HG02884 (cell line): ENCODE results near the gene DTNA.
"Not testable (repeated sequence)": the region's sequence is repeated elsewhere in the genome, so short reads cannot be mapped to it uniquely, and the experiment has no call there.

Experiments used
- ATAC-seq: cut with Tn5 transposase; IDR thresholded peaks from one replicate; pipeline ENCODE4 v1.9.1; 2021; ENCODE audit warnings: mild to moderate bottlenecking, moderate library complexity; ENCODE audit not compliant: unreplicated experiment

DTNA gene

GRCh38 chr18:34709750-34710441, at the start of gene DTNA:
Gene DTNA (plus strand): TSS chr18:34710298. CDS start chr18:34755977, 45,679 bp downstream.
- no peak for ATAC-seq

DNA sequence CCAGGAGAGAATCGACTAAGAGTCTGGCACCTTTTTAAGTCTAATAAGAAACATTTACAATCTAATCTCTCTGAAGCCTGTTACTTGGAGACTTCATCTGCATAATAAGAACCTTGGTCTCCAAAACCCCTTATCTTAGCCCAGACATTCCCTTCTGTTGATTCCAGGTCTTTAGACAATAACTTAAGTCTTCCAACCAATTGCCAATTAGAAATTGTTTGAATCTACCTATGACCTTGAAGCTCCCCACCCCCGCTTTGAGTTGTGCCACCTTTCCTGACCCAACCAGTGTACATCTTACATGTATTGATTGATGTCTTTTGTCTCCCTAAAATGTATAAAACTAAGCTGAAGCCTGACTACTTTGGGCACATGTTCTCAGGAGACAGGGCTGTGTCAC, 49.5 kb upstream of the DTNA start:
- no peak for ATAC-seq

GRCh38 chr18:34661464-34662087, 48.5 kb upstream of the DTNA start:
- peak; percentile 86 for ATAC-seq

GRCh38 chr18:34676816-34677574, 33.1 kb upstream of the DTNA start:
- ATAC-seq = no peak

GRCh38 chr18:34689750-34690149, 20.3 kb upstream of the DTNA start:
- ATAC-seq = not testable (repeated sequence)

GRCh38 chr18:34691614-34692013, 18.5 kb upstream of the DTNA start:
- ATAC-seq = no peak

GRCh38 chr18:34694591-34695165, 15.4 kb upstream of the DTNA start:
- ATAC-seq = no peak

GRCh38 chr18:34695310-34695709, 14.8 kb upstream of the DTNA start:
- no peak for ATAC-seq

DNA sequence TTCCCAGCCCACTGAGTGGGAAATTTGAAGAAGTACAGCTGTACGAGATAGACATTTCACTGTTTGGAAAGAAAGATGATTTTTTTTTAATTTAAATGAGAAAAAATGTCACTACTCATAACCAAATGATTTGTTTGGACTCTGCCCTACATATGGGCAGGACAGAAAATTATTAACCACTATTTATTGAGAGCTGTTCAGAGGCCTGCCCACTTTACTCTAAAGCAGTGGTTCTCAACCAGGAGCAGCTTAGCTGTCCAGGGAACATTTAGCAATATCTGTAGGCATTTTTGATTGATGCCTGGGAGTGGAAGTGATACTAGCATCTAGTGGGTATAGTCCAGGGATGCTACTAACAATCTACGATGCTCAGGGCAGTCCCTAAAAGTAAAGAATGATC, 13.4 kb upstream of the DTNA start:
- no peak for ATAC-seq

DNA sequence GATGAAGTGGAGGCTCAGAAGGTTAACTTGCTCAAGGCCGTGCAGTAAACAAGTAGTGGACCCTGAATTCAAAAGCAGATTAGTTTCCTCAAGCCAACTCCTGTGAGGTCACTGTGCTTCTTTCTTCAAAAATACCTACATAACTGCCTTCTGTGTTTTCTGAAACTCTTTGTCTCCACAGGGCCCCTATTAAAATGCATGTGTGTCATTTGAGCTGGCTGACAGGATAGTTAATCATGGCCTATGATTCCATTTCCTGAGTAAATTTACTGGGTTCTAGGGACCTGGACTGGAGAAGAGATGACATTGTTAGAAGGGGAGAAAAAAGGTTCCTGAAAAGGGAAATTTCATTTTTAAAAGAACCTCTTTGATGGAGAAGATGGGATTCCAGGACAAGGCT, 12.9 kb upstream of the DTNA start:
- no peak for ATAC-seq

GRCh38 chr18:34697891-34698290, 12.2 kb upstream of the DTNA start:
- no peak for ATAC-seq

GRCh38 chr18:34701911-34702310, 8.2 kb upstream of the DTNA start:
- no peak for ATAC-seq

- ATAC-seq = no peak
These were observed 7.3 kb upstream of the DTNA start for GRCh38 chr18:34702814-34703213.

DNA sequence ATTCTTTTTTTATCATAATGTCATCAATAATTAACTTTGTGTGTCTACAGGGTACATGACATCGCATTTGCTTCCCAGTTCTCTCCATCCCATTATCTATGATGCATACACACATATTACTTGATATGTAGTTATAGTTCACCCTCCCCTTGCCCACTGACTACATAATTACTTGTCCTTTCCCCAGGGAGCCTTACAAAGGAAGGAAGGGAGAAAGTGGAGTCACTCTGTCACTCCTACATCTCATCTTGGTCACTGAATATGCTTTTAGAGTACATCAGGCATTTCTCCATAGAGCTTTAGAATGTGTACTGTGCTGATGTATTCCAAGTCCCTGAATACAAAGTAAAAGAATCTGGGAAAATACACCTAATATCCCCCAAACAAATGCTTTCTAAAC, 6.0 kb upstream of the DTNA start:
- ATAC-seq = no peak

DNA sequence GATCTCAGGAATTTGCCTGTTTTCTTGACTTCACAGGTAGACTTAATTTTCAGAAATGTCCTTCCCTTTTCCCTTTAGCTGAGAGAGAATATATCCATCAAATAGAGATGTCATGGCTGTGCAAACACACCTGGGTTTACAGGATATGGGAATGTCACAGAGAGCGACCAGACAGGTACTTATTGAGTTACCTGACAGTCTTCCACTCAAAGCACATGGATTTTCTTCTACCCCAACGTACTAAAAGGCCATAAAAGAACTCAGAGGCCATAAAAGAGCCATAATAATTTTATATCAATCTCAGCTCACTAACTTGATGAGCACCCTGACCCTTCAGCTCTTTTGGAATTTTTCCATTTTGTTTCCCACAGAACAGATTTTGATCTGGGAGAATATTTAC, 5.3 kb upstream of the DTNA start:
- no peak for ATAC-seq

DNA sequence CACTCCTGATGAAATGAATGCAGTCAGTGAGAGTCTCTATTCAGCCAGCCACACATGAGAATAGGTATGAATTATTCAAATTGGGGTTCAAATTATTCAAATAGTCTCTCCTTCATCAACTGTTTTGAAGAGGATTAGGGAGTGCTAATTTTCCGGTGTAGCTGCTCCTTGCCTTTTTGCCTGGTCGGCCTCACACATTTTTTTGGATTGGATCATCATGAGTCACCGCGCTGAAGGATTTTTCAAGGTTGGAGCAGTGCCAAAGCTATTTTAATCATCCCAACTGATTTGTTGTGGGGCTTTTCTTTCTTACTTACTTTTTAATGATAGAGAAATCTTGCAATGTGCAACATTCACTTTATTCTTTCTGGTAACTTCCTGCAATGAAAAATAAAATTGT, 2.4 kb upstream of the DTNA start:
- ATAC-seq = no peak

DNA sequence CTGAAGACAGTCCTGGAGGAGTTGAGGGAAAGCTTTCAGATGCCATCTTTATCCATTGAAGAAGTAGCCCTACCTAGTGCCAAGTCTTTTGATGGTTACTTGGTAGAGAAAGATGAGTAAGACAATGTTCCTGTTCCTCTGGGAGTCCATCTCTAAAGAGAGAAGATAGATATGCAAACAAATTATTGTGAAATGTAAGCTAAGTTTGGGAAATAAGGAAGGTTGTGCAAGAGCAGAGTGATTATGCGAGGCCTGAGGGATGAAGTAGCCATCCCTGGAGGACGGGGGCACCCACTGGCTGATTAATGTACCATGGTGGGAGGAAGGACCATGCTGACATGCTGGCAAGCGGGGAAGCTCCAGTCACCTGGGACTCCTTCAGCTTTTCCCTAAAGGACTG, 994 bp upstream of the DTNA start:
- ATAC-seq = no peak

GRCh38 chr18:34710458-34710914, 388 bp downstream of the DTNA start:
- no peak for ATAC-seq

DNA sequence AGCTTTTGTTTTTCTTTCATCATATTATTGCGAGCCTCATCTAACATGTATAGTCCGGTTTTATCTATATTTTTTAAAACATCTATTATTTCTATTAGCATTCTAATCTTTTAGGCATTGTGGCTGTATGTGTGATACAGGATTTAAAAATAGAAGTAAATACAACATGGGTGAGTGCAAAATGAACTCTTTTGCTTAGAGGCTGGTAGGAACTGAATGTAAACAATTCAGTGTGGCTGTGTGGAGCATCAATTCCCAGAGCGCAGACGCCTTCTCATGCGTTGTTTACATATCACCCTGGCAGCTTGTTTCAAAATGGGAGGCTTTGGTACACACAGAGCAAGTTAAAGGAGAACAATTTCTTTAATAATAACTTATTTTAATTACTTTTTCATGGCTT, 836 bp downstream of the DTNA start:
- ATAC-seq = no peak

GRCh38 chr18:34716111-34716510, 6.0 kb downstream of the DTNA start:
- not testable (repeated sequence) for ATAC-seq

- ATAC-seq = no peak
These were observed 8.5 kb downstream of the DTNA start for GRCh38 chr18:34718610-34719009.

- no peak for ATAC-seq
These were observed 10.1 kb downstream of the DTNA start for GRCh38 chr18:34720220-34720619.
